Left lung (tissue), 10 donors: ENCODE measurements around the gene C20orf204. TPM values are rescaled to one million over a fixed set of nuclear protein-coding genes. Genes with fewer than 3 reads are reported as not detected.

Source experiments
- ATAC-seq: fragments of 200-7000 bp; cut with Tn5 transposase; one replicate; pipeline ENCODE4 v1.9.1; 2020; ENCODE audit warnings: moderate library complexity
- DNase-seq, 4 donors: peaks; one replicate each; pipeline ENCODE4 v3.0.0-alpha.2; 2013 to 2020
- H3K27ac ChIP-seq, 2 donors: fragments of 200-600 bp; sonication (generic) in 1 of 2; one replicate each; pipeline versions ENCODE4 v1.5.0 to v1.8.0; 2020 to 2021
- H3K27me3 ChIP-seq, 2 donors: fragments of 200-600 bp; sonication (generic) in 1 of 2; one replicate each; pipeline versions ENCODE4 v1.5.0 to v1.8.0; 2020 to 2021
- H3K36me3 ChIP-seq, 2 donors: fragments of 200-600 bp; sonication (generic) in 1 of 2; one replicate each; pipeline versions ENCODE4 v1.5.0 to v1.8.0; 2020 to 2021
- H3K4me1 ChIP-seq, 2 donors: fragments of 200-600 bp; one replicate each; pipeline ENCODE4 v1.8.0; 2021
- H3K4me3 ChIP-seq, 2 donors: fragments of 200-600 bp; sonication (generic) in 1 of 2; one replicate each; pipeline versions ENCODE4 v1.5.0 to v1.8.0; 2020 to 2021; ENCODE audit warnings: mild to moderate bottlenecking in 1 of 2
- H3K9me3 ChIP-seq, 2 donors: fragments of 200-600 bp; sonication (generic) in 1 of 2; one replicate each; pipeline versions ENCODE4 v1.5.0 to v1.8.0; 2020 to 2021
- intact Hi-C, 2 donors: fragments of 100-400 bp; cut with DNase I; formaldehyde crosslinking; loops; one replicate each; pipeline versions ENCODE4 v1.11.2 to v1.14.2; 2022
- polyA plus RNA-seq, 6 donors: library from polyadenylated mRNA; unstranded; fragments of 120-200 nt; gene quantifications; one replicate each; pipeline ENCODE4 v1.2.1, GENCODE V29; 2013; ENCODE audit not compliant: insufficient read length in 6 of 6
- total RNA-seq, 2 donors: library from RNA; stranded (reverse); fragmentation: NEBNext Ultra II Directional; extraction: Animal tissue kit (Norgen Biotek cat#: 25700); gene quantifications; one replicate each; pipeline ENCODE4 v1.2.1, GENCODE V29; 2021
- TF ChIP-seq, protein P1 (sequence below), 2 donors: fragments of 200-600 bp; sonication (generic) in 1 of 2; IDR thresholded peaks; one replicate each; pipeline versions ENCODE4 v1.5.0 to v1.8.0; 2021; ENCODE audit warnings: antibody characterized with exemption in 2 of 2
- donor health status: DM: no; HTN: yes; CAD: no.
- donor health status: DM: no; HTN: no; CAD: no.

The C20orf204 gene
- total and polyA plus RNA-seq, 8 donors, result 0.76 to 1.9 (median 1.2) TPM

DNA sequence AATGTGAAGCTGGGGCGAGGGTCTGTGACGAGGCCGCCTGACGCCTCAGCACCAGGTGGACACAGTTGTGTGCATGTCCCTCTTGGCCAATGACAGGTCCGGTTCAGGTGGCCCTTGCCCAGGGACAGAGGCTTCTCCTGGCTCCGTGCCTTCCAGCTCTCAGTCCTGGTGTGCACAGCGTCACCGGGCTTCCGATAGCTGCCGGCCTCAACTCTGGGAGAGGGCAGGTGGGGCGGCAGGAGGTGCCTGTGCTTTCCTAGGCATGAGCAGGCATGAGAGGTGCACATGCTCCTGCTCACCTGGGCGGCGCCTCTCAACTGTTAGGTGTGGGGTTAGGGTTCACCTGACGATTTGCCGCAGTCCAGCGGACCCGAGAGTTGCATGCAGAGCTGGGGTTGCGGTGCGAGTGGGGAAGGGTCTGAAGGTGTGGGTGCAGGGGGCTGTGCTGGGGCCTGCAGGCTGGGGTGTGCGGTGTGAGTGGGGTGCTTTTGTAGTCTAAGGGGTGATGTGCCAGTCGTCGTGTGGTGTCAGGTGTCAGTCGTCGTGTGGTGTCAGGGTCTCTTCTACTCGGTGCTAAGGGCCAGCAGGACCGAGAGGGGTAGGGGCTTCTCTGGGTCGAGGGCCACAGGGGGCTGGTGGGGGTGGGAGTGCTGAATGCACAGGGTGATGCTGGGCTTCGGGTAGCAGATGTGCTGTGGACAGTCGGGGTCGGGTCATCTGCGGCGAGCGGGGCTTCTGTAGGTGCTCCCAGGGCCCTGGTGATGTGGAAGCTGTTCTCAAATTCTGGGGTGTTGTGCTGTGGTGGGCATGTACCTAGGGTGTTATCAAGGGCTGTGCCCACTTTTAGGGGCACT lies 17.2 kb downstream of the C20orf204 start:
- H3K4me1 ChIP-seq, result peaks cover 6 to 52% of the 10 kb centered on the region in 2 donors
- H3K27ac ChIP-seq, result peak overlapping the region; percentile 71 to 76

DNA sequence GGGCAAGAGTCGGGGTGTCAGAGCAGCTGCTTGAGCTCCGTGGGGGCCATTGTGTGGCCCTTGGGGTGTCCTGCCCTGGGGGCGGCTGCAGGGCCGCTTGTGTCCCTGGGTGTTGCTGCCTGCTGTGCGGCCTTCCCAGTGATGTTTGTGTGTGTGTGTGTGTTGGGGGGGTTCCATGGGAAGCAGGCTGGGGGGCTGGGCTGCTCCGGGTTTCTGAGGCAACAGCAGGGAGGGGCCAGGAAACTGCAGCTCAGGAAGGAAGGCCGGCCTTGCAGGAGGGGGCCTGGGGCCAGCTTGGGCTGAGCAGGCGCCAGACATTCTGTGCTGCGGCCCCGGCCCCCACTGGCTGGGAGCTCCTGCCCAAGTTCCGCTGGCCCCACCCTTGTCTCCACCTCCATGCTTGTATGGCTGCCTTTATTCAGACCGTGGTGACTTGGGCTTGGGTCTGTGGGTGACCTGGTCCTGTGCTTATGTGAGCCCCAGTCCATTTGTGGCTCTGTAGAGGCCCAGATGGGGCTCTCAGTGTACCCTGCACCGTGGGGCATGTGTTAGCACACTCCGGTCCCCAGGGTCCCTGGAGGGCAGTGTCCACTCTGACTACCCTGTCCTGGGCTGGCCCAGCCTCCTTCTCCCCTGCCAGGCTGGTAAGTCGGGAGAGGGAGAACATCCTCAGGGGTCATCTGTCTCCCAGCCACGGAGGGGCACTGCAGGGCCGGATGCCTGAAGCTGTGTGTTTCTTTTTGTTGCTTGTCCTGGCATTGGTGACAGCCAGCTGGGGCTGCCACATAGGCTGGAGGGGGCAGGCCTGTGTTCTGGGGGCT lies 18.1 kb downstream of the C20orf204 start:
- Histone ChIP-seq H3K27ac (peak overlapping the region; percentile 77), H3K27me3 (peaks cover 15 to 84% of the 10 kb centered on the region in 2 donors), H3K4me1 (peaks cover 6 to 48% of the 10 kb centered on the region in 2 donors), H3K9me3 (no peaks in the 10 kb centered on the region), H3K4me3 (no peak overlapping the region), H3K36me3 (no peaks in the 10 kb centered on the region)
- DNase-seq (peak in 2 of 4 donors; percentile 73 to 91), ATAC-seq (peak; percentile 19)
- TF ChIP-seq, protein P1, sequence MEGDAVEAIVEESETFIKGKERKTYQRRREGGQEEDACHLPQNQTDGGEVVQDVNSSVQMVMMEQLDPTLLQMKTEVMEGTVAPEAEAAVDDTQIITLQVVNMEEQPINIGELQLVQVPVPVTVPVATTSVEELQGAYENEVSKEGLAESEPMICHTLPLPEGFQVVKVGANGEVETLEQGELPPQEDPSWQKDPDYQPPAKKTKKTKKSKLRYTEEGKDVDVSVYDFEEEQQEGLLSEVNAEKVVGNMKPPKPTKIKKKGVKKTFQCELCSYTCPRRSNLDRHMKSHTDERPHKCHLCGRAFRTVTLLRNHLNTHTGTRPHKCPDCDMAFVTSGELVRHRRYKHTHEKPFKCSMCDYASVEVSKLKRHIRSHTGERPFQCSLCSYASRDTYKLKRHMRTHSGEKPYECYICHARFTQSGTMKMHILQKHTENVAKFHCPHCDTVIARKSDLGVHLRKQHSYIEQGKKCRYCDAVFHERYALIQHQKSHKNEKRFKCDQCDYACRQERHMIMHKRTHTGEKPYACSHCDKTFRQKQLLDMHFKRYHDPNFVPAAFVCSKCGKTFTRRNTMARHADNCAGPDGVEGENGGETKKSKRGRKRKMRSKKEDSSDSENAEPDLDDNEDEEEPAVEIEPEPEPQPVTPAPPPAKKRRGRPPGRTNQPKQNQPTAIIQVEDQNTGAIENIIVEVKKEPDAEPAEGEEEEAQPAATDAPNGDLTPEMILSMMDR (IDR thresholded peaks at IDR 0.05), result no peak
- intact Hi-C loops, result no loop called here

More for the DNA sequence above, 17.2 kb downstream of the C20orf204 start:
- Histone ChIP-seq H3K27me3 (peaks cover 22 to 92% of the 10 kb centered on the region in 2 donors), H3K9me3 (no peaks in the 10 kb centered on the region), H3K4me3 (no peak overlapping the region), H3K36me3 (no peaks in the 10 kb centered on the region)
- intact Hi-C loops, result no loop called here
- TF ChIP-seq, protein P1 (IDR thresholded peaks at IDR 0.05), result no peak
- DNase-seq (no peak), ATAC-seq (no peak)

DNA sequence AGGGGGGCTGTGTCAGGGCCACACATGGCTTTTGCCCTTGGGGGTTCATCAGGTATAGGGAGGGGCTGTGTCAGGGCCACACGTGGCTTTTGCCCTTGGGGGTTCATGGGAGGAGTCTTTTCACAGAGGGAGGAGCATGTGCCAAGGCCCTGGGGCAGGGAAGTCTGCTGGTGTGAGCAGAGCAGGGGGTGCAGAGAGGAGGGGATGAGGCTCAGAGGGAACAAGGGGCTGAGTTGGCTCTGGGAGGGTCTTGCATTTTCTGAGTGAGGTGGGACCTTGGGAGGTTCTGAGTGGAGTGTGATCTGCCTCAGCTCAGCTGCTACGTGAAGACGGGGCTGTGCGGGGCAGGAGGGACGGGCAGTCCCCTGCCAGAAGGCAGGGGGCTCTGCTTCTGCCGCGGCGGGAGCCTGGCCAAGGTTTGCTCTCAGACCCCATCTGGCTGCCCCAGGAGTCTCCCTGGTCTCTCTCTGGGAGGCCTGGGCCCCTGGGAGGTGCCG lies 19.5 kb downstream of the C20orf204 start:
- no peaks in the 10 kb centered on the region for H3K36me3 ChIP-seq
- peaks cover 6 to 43% of the 10 kb centered on the region in 2 donors for H3K4me1 ChIP-seq
- no peaks in the 10 kb centered on the region for H3K9me3 ChIP-seq
- intact Hi-C loops, result no loop called here
- ATAC-seq (no peak), DNase-seq (no peak)
- H3K4me3 ChIP-seq, result no peak overlapping the region
- H3K27ac ChIP-seq, result peak overlapping the region; percentile 77
- TF ChIP-seq, protein P1 (IDR thresholded peaks at IDR 0.05), result no peak
- peaks cover 5 to 70% of the 10 kb centered on the region in 2 donors for H3K27me3 ChIP-seq

DNA sequence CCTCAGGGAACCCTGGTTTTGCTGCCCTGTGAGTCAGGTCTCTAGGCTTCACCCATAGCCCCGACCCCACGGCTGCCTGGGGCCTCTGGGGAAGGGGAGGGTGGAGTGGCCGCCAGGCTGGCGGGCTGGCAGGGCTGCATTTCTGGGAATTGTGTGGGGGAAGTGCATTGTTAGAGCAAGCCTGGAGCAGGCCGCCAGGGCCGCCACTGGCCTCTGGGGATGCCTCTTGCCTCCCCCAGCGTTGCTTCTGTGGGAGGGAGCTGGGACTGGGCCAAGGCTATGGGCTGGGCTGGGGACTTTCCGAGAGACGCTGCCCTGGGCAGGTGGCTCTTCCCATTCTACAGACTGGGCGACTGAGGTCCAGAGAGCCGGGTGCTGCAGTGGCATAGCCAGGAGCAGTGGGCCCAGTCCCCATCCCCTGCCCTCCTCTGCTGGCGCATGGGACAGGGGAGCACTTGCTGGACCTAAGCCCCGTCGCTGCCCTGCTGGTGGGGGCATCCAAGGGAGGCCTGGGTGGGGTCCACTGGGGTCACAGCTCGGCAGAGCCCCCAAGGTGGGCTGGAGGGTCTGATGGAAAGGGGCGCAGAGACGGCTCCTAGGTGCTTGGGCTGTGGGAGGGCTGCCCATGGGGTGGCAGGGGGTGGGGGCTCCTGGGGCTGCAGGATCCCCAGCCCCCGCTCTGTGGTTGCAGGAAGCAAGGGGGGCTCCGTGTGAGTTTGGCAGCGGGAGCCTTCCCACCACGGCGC lies 20.1 kb downstream of the C20orf204 start:
- peak in 1 of 4 donors; percentile 74 for DNase-seq
- peak; percentile 9 for ATAC-seq
- Histone ChIP-seq H3K36me3 (no peaks in the 10 kb centered on the region), H3K9me3 (no peaks in the 10 kb centered on the region), H3K4me3 (no peak overlapping the region), H3K27ac (peak overlapping the region; percentile 77), H3K27me3 (peaks cover 0 to 63% of the 10 kb centered on the region in 2 donors), H3K4me1 (peaks cover 6 to 43% of the 10 kb centered on the region in 2 donors)
- intact Hi-C loops, result no loop called here
- TF ChIP-seq, protein P1 (IDR thresholded peaks at IDR 0.05), result peak in 1 of 2 donors; percentile 12
